ENCODE measurements around the gene STIMATE. TPM values are rescaled to one million over a fixed set of nuclear protein-coding genes. Genes with fewer than 3 reads are reported as not detected.

Gene STIMATE
- total RNA-seq, 4 donors from 2014 or later = 12.7 to 20.7 (median 16.1) TPM

DNA sequence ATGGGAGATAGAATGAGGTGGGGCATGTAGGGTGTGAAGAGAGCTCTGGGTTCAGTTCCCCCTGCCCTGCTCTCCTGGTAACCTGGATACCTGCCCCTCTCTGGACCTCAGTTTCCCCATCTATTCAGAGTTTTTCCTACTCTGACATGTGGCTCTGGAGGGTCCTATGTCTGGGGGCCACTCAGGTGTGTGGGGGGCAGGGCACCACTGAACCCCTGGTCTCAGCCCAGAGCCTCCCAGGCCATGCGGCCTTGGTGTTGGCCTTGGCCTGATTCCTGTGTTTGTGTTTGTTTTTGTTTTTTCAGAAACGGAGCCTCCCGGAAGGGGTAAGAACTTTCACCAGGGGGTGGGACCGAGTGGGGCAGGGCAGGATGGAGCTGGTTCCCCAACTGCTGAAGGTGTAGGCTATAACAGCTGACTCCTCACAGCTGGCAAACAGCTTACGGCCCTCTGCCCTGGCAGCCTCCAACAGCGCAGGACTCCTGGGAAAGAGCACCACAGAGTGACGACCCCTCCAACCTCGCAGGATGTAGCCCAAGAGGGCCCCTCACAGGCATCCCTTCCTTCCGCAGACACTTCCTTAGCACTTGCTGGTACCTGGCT is 101.9 kb downstream of the STIMATE start:
- DNase-seq (ENCODE audit: low spot score in 2 of 2) = no peak
- H3K4me3 ChIP-seq (ENCODE audit: low read depth, poor library complexity, severe bottlenecking) = no peak overlapping the region
- TF ChIP-seq, protein P1, sequence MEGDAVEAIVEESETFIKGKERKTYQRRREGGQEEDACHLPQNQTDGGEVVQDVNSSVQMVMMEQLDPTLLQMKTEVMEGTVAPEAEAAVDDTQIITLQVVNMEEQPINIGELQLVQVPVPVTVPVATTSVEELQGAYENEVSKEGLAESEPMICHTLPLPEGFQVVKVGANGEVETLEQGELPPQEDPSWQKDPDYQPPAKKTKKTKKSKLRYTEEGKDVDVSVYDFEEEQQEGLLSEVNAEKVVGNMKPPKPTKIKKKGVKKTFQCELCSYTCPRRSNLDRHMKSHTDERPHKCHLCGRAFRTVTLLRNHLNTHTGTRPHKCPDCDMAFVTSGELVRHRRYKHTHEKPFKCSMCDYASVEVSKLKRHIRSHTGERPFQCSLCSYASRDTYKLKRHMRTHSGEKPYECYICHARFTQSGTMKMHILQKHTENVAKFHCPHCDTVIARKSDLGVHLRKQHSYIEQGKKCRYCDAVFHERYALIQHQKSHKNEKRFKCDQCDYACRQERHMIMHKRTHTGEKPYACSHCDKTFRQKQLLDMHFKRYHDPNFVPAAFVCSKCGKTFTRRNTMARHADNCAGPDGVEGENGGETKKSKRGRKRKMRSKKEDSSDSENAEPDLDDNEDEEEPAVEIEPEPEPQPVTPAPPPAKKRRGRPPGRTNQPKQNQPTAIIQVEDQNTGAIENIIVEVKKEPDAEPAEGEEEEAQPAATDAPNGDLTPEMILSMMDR (IDR thresholded peaks at IDR 0.05) = no peak
- no peak for TF ChIP-seq POLR2A (IDR thresholded peaks at IDR 0.05)
- 73 to 77% methylated on average over 9 of the region's 9 CpGs for WGBS, 2 donors
- intact Hi-C loops (cut with DNase I; ENCODE audit: low total_unique reads) = no loop called here

DNA sequence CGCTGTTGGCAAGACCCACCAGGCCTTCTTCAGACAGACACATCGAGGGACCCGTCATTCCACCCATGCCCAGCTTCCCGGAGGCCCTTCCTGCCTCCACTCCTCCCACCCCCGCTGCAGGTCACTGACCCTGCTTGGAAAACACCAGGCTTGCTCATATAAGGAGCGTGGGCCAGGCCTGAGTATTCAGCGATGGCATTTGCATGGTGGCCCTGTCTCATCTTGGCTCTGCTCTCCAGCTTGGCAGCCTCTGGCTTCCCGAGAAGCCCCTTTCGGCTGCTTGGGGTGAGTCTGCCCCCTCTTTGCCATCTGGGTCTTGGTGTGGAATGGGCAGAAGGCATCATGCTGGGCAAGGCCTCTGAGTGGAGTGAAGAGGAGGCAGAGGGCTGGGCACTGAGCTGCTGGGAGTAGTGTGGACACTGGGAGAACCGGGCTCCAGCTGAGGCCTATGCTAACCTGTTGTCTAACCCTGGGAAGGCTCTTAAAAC is 102.7 kb downstream of the STIMATE start, which contains the start of gene ITIH3:
Gene ITIH3 (plus strand): TSS at position 185 of the 488 bp plus-strand sequence. CDS start 8 bp downstream, at position 193.
- DNase-seq (ENCODE audit: low spot score in 2 of 2) = no peak
- TF ChIP-seq, protein P1 (IDR thresholded peaks at IDR 0.05) = no peak
- no peak for TF ChIP-seq POLR2A (IDR thresholded peaks at IDR 0.05)
- 77 to 78% methylated on average over 10 of the region's 10 CpGs for WGBS, 2 donors
- H3K4me3 ChIP-seq (ENCODE audit: low read depth, poor library complexity, severe bottlenecking) = no peak within 1 kb of the TSS
- intact Hi-C loops (cut with DNase I; ENCODE audit: low total_unique reads) = no loop called here

DNA sequence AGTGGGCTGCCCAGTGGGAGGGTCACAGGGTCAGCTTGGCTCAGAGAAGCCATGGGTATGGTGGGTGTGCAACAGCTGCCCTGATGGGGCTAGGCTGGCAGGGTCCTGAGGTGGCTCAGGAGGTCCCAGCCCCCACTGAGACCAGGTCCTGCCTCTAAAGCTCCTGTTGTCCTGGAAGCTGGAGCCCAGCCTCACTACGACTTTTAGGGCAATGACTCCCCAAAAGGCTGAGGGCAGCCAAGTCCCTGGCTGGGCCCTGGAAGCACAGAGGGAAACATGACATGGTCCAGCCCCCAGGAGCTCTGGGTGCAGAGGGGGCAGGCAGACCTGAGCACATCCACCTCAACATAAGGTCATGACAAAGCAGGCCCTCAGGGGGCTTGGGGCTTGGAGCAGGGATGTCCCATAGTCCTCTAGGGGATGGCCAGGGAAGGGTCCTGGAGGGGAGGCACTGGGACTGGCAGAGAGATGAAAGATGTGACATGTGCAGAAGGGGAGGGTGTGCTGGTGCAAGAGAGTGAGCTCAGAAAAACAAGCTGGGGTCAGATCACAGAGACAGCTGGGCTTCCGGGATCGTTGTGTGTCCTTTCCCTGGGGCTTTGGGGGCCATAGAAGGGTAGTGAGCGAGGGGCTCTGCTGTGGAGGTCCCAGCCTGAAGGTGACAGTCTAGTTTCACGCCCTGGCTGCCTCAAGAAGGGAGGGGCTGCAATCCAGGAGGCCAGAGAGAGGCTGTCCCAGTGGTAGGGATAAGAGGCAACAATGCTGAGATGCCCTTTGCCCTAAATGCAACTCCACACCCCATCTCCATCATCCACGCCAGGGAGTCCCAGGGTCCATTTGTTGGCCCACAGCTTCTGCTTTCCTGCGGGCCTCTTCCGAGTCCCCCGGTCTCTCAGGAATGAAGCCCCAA is 103.4 kb downstream of the STIMATE start:
- WGBS, 2 donors = 80 to 83% methylated on average over 9 of the region's 9 CpGs
- no peak overlapping the region for H3K4me3 ChIP-seq (ENCODE audit: low read depth, poor library complexity, severe bottlenecking)
- intact Hi-C loops (cut with DNase I; ENCODE audit: low total_unique reads) = no loop called here
- TF ChIP-seq, protein P1 (IDR thresholded peaks at IDR 0.05) = no peak
- TF ChIP-seq POLR2A (IDR thresholded peaks at IDR 0.05) = no peak
- DNase-seq (ENCODE audit: low spot score in 2 of 2) = no peak

DNA sequence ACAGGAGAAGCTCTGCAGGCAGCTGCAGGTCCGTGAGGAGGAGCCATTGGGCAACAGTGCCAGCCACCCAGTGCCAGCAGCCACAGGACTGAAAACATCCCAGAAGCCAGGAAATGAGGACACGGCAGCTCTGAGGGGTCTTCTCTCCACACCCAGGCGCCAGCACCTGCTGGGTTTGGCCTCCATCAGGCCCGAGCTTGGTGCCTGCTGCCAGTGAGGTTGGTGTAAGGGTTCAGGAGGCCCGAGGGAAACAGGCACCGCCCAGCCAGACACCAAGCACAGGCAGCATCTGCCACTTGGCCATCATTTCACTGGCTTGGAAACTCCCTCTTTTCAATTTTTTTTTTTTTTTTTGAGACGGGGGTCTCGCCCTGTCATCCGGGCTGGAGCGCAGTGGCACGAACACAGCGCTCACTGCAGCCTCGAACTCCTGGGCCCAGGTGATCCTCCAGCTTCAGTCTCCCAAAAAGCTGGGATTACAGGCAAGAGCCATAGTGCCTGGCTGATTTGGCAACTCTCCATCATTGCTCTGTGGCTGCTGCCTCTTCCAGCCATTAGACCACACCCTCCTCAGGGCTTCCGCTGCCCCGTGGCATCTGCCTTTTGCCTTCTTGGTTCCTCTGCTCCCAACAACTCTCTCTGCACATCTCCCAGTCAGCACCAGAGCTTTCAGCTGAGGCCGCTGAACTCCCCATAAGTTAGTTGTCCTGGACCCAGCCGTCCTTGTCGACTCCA is 104.2 kb downstream of the STIMATE start:
- WGBS, 2 donors = 55 to 62% methylated on average over 18 of the region's 18 CpGs
- DNase-seq (ENCODE audit: low spot score in 2 of 2) = no peak
- TF ChIP-seq, protein P1 (IDR thresholded peaks at IDR 0.05) = no peak
- TF ChIP-seq POLR2A (IDR thresholded peaks at IDR 0.05) = no peak
- intact Hi-C loops (cut with DNase I; ENCODE audit: low total_unique reads) = no loop called here
- H3K4me3 ChIP-seq (ENCODE audit: low read depth, poor library complexity, severe bottlenecking) = no peak overlapping the region

DNA sequence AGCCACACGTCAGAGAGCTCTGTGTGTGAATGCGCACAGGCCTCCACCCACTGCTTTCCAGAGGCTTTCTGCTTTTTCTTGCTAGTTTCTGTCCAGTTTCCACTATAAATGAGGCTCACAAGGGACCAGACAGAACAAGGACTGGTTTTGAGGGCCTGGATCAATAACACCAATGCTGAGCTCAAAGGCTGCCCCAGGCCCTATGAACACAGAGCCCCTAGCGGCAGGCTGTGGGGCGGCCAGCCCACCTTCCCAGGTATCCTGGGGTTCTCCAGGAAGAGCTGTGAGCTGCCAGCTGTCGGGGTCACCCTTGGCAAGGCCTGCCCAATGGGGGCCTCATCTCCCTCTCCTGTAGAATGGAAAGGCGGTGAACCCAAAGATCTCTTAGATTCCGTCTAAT is 104.9 kb downstream of the STIMATE start:
- WGBS, 2 donors = 84 to 92% methylated on average over 7 of the region's 7 CpGs
- intact Hi-C loops (cut with DNase I; ENCODE audit: low total_unique reads) = no loop called here

More for the DNA sequence above, 104.9 kb downstream of the STIMATE start:
- no peak overlapping the region for H3K4me3 ChIP-seq (ENCODE audit: low read depth, poor library complexity, severe bottlenecking)
- TF ChIP-seq POLR2A (IDR thresholded peaks at IDR 0.05) = no peak
- TF ChIP-seq, protein P1 (IDR thresholded peaks at IDR 0.05) = no peak
- no peak for DNase-seq (ENCODE audit: low spot score in 2 of 2)

Measured in lower leg skin (tissue), 4 donors.